ENCODE measurements around the gene ZMYND8.

The ZMYND8 gene

DNA sequence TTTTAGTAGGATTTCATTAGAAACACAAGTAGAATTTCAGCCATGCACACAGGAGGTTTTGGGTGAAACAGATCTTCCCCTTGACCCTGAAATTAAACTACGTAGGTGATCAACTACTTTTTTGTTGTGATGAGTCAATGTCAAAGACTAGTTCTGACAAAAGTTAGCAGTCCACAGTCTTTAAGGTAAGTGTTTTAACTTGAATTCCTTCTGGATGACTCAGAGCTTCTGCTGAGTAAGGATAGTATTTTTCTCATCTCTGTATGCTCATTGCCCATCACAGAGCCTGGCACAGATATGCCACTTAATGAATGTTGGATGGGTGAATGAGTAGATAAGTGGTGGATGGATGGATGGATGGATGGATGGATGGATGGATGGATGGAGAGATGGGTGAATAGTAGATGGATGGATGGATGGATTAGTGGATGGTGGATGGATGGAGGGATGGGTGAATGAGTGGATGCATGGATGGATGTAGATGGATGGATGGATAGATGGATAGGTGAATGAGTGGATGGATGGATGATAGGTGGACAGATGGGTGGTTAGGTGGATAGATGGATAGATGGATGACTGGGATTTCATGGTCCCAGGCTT lies 165.3 kb downstream of the ZMYND8 start:
- H3K9ac ChIP-seq (ENCODE audit: low read depth, low read length), result no peak overlapping the region
- peaks cover 7% of the 10 kb centered on the region for H3K27me3 ChIP-seq (ENCODE audit: insufficient read depth, low read length, poor library complexity)
- H2AFZ ChIP-seq (ENCODE audit: low read depth, low read length), result no peak overlapping the region
- DNase-seq, result no peak
- no peak overlapping the region for H3K4me2 ChIP-seq (ENCODE audit: insufficient read depth, low read length)
- no peaks in the 10 kb centered on the region for H3K79me2 ChIP-seq (ENCODE audit: insufficient read depth, low read length)
- H3K27ac ChIP-seq (ENCODE audit: low read length), result no peak overlapping the region
- no peak overlapping the region for H3K4me3 ChIP-seq (ENCODE audit: low read depth in 1 of 2, low read length in 2 of 2)
- no peaks in the 10 kb centered on the region for H3K36me3 ChIP-seq (ENCODE audit: insufficient read depth, low read length)
- ATAC-seq (ENCODE audit: insufficient read depth, low read depth), result no peak
- TF ChIP-seq EZH2 (IDR thresholded peaks at IDR 0.05; ENCODE audit: borderline replicate concordance, low read depth, low read length, severe bottlenecking), result no peak
- TF ChIP-seq, protein P1, sequence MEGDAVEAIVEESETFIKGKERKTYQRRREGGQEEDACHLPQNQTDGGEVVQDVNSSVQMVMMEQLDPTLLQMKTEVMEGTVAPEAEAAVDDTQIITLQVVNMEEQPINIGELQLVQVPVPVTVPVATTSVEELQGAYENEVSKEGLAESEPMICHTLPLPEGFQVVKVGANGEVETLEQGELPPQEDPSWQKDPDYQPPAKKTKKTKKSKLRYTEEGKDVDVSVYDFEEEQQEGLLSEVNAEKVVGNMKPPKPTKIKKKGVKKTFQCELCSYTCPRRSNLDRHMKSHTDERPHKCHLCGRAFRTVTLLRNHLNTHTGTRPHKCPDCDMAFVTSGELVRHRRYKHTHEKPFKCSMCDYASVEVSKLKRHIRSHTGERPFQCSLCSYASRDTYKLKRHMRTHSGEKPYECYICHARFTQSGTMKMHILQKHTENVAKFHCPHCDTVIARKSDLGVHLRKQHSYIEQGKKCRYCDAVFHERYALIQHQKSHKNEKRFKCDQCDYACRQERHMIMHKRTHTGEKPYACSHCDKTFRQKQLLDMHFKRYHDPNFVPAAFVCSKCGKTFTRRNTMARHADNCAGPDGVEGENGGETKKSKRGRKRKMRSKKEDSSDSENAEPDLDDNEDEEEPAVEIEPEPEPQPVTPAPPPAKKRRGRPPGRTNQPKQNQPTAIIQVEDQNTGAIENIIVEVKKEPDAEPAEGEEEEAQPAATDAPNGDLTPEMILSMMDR (IDR thresholded peaks at IDR 0.05; ENCODE audit: borderline replicate concordance, extremely low read depth, low read length, poor library complexity, severe bottlenecking), result no peak
- H3K9me3 ChIP-seq (ENCODE audit: insufficient read depth, low read length, severe bottlenecking), result no peaks in the 10 kb centered on the region
- no peaks in the 10 kb centered on the region for H3K4me1 ChIP-seq (ENCODE audit: insufficient read depth, low read length)
- no peaks in the 10 kb centered on the region for H4K20me1 ChIP-seq (ENCODE audit: insufficient read depth, low read length)

- Histone ChIP-seq H3K27ac (ENCODE audit: low read length) (no peak overlapping the region), H3K27me3 (ENCODE audit: insufficient read depth, low read length, poor library complexity) (peaks cover 7% of the 10 kb centered on the region), H3K4me1 (ENCODE audit: insufficient read depth, low read length) (no peaks in the 10 kb centered on the region), H3K4me3 (ENCODE audit: low read depth in 1 of 2, low read length in 2 of 2) (no peak overlapping the region), H3K4me2 (ENCODE audit: insufficient read depth, low read length) (no peak overlapping the region), H3K9ac (ENCODE audit: low read depth, low read length) (no peak overlapping the region), H3K79me2 (ENCODE audit: insufficient read depth, low read length) (no peaks in the 10 kb centered on the region), H4K20me1 (ENCODE audit: insufficient read depth, low read length) (no peaks in the 10 kb centered on the region), H3K36me3 (ENCODE audit: insufficient read depth, low read length) (no peaks in the 10 kb centered on the region), H3K9me3 (ENCODE audit: insufficient read depth, low read length, severe bottlenecking) (no peaks in the 10 kb centered on the region), H2AFZ (ENCODE audit: low read depth, low read length) (no peak overlapping the region)
- peak; percentile 17 for DNase-seq
- ATAC-seq (ENCODE audit: insufficient read depth, low read depth), result peak; percentile 29; the same call in 2 of the 3 replicates
- TF ChIP-seq EZH2 (IDR thresholded peaks at IDR 0.05; ENCODE audit: borderline replicate concordance, low read depth, low read length, severe bottlenecking), result no peak
- TF ChIP-seq, protein P1 (IDR thresholded peaks at IDR 0.05; ENCODE audit: borderline replicate concordance, extremely low read depth, low read length, poor library complexity, severe bottlenecking), result no peak
These were observed 167.4 kb downstream of the ZMYND8 start for GRCh38 chr20:47189060-47189459.

DNA sequence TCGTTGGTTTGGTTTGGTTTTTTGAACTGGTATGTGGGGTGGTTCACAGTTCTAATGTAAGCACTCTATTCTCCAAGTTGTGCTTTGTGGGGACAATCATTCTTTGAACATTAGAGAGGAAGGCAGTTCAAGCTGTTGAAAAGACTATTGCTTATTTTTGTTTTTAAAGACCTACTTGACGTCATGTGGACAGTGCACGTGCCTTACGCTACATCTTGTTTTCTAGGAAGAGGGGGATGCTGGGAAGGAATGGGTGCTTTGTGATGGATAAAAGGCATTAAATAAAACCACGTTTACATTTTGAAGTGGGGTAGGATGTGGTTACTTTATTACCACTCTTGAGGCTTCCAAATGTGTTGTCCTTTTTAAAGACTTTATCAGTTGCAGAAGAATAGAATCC lies 168.0 kb downstream of the ZMYND8 start:
- Histone ChIP-seq H4K20me1 (ENCODE audit: insufficient read depth, low read length) (no peaks in the 10 kb centered on the region), H3K4me1 (ENCODE audit: insufficient read depth, low read length) (no peaks in the 10 kb centered on the region), H3K4me3 (ENCODE audit: low read depth in 1 of 2, low read length in 2 of 2) (no peak overlapping the region), H3K27me3 (ENCODE audit: insufficient read depth, low read length, poor library complexity) (peaks cover 10% of the 10 kb centered on the region), H3K4me2 (ENCODE audit: insufficient read depth, low read length) (no peak overlapping the region), H3K36me3 (ENCODE audit: insufficient read depth, low read length) (no peaks in the 10 kb centered on the region), H3K9me3 (ENCODE audit: insufficient read depth, low read length, severe bottlenecking) (no peaks in the 10 kb centered on the region), H3K79me2 (ENCODE audit: insufficient read depth, low read length) (no peaks in the 10 kb centered on the region), H3K27ac (ENCODE audit: low read length) (no peak overlapping the region), H2AFZ (ENCODE audit: low read depth, low read length) (no peak overlapping the region), H3K9ac (ENCODE audit: low read depth, low read length) (no peak overlapping the region)
- TF ChIP-seq, protein P1 (IDR thresholded peaks at IDR 0.05; ENCODE audit: borderline replicate concordance, extremely low read depth, low read length, poor library complexity, severe bottlenecking), result no peak
- no peak for TF ChIP-seq EZH2 (IDR thresholded peaks at IDR 0.05; ENCODE audit: borderline replicate concordance, low read depth, low read length, severe bottlenecking)
- ATAC-seq (ENCODE audit: insufficient read depth, low read depth), result peak; percentile 62
- peak; percentile 17 for DNase-seq

Measured in DND-41 (cell line).